HG02588 (cell line): Measurements from ENCODE around the gene BMERB1.

ENCODE experiments used
- ATAC-seq: cut with Tn5 transposase; IDR thresholded peaks from one replicate; pipeline ENCODE4 v1.9.1; 2021; ENCODE audit warnings: mild to moderate bottlenecking, moderate library complexity; ENCODE audit not compliant: unreplicated experiment

Gene BMERB1

GRCh38 chr16:15493466-15494180, 59.2 kb downstream of the BMERB1 start:
- ATAC-seq, result no peak

GRCh38 chr16:15494236-15494635, 59.8 kb downstream of the BMERB1 start:
- ATAC-seq, result no peak

- ATAC-seq, result no peak
Observed at GRCh38 chr16:15495898-15496297, 61.5 kb downstream of the BMERB1 start.

GRCh38 chr16:15498427-15499175, 64.2 kb downstream of the BMERB1 start:
- ATAC-seq, result no peak

GRCh38 chr16:15502041-15502725, 67.8 kb downstream of the BMERB1 start:
- ATAC-seq, result no peak

- ATAC-seq, result no peak
Observed at GRCh38 chr16:15506441-15506840, 72.1 kb downstream of the BMERB1 start.

- no peak for ATAC-seq
Observed at GRCh38 chr16:15507301-15507958, 73.0 kb downstream of the BMERB1 start.

- ATAC-seq, result no peak
Observed at GRCh38 chr16:15507959-15508627, 73.7 kb downstream of the BMERB1 start.

- no peak for ATAC-seq
Observed at GRCh38 chr16:15509051-15509592, 74.7 kb downstream of the BMERB1 start.

GRCh38 chr16:15509593-15510535, 75.5 kb downstream of the BMERB1 start:
- no peak for ATAC-seq

GRCh38 chr16:15510992-15511391, 76.6 kb downstream of the BMERB1 start:
- ATAC-seq, result no peak

- no peak for ATAC-seq
Observed at GRCh38 chr16:15511759-15512487, 77.5 kb downstream of the BMERB1 start.

GRCh38 chr16:15513156-15513555, 78.8 kb downstream of the BMERB1 start:
- ATAC-seq, result no peak

- no peak for ATAC-seq
Observed at GRCh38 chr16:15515992-15516391, 81.6 kb downstream of the BMERB1 start.

- no peak for ATAC-seq
Observed at GRCh38 chr16:15516609-15517008, 82.2 kb downstream of the BMERB1 start.

GRCh38 chr16:15517743-15518377, 83.5 kb downstream of the BMERB1 start:
- ATAC-seq, result no peak

GRCh38 chr16:15518381-15519351, 84.3 kb downstream of the BMERB1 start:
- no peak for ATAC-seq
